Measurements from ENCODE around the gene GBP1. TPM values are rescaled to one million over a fixed set of nuclear protein-coding genes. Genes with fewer than 3 reads are reported as not detected.

The GBP1 gene
- total and polyA plus RNA-seq, 10 of the 15 experiments (the other 5 are each of a cell fraction or from before 2014, with no cell fraction given) = 1.5 to 8.7 (median 5.0) TPM

- ChIA-PET RAD21 (ENCODE audit: unreplicated experiment) (interaction anchor here (0.9 to 1.1 kb wide), 4 partner anchors 40 to 322 kb away, joined by 3 read pairs; partner anchors contain the start of gene GBP6), POLR2A (interaction anchor here (1.2 to 1.4 kb wide), 2 partner anchors 158 to 570 kb away, joined by 3 to 4 read pairs; no protein-coding TSS in a partner anchor), SMC1A (ENCODE audit: uncharacterized antibody, unreplicated experiment) (interaction anchor here (0.9 to 1.9 kb wide), 4 partner anchors 11 to 52 kb away, joined by 3 to 4 read pairs (median 3); no protein-coding TSS in a partner anchor), CTCF (interaction anchor here (1.1 to 1.6 kb wide), 2 partner anchors 20 to 58 kb away, joined by 3 to 8 read pairs; partner anchors contain the start of gene GBP3)
- WGBS (ENCODE audit: insufficient coverage, insufficient replicate concordance, low lambda C conversion rate, missing lambda C conversion rate) = 100% methylated on average over 1 of the region's 1 CpG
- no peak for ATAC-seq
- no peaks in the 10 kb centered on the region for H4K20me1 ChIP-seq (ENCODE audit: control insufficient read depth, insufficient read depth)
- H3K36me3 ChIP-seq (ENCODE audit: control insufficient read depth in 2 of 2, insufficient read depth in 2 of 2, low read length in 1 of 2) = no peaks in the 10 kb centered on the region
- no peak overlapping the region for H3K4me3 ChIP-seq
- TF ChIP-seq MYC (IDR thresholded peaks at IDR 0.05; ENCODE audit: insufficient read depth, insufficient read length, insufficient replicate concordance, low read length, severe bottlenecking) (no peak), MEF2A (IDR thresholded peaks at IDR 0.05; ENCODE audit: insufficient read depth, low read depth, low read length) (no peak), IRF4 (IDR thresholded peaks at IDR 0.05; ENCODE audit: low read depth, low read length) (no peak)
- H3K27me3 ChIP-seq (replicated peaks in 1 of 2; ENCODE audit: control insufficient read depth in 2 of 2, insufficient read depth in 2 of 2, low read length in 1 of 2) = no peaks in the 10 kb centered on the region
- in situ Hi-C loops (cut with MboI) = no loop called here
- DNase-seq (ENCODE audit: low read depth, low spot score) = no peak
- peak overlapping the region; percentile 68 for H3K4me2 ChIP-seq (ENCODE audit: control insufficient read depth, insufficient read depth)
- H3K9me3 ChIP-seq (replicated peaks; ENCODE audit: control insufficient read depth, insufficient read depth, low read length) = peaks cover 11% of the 10 kb centered on the region
- H3K4me1 ChIP-seq (ENCODE audit: control insufficient read depth, insufficient read depth, low read length) = peaks cover 14% of the 10 kb centered on the region
- FAIRE-seq = no peak
- no peak overlapping the region for H3K9ac ChIP-seq (ENCODE audit: control insufficient read depth, insufficient read depth, low read length)
- intact Hi-C loops (cut with micrococcal nuclease; ENCODE audit: unreplicated experiment) = loop anchor here (5.0 kb wide), 1 partner anchor 161 kb away; no protein-coding TSS in a partner anchor
- H3K27ac ChIP-seq (ENCODE audit: control insufficient read depth, insufficient read depth) = peak overlapping the region; percentile 46; the same call in 1 of the 2 replicates
- no peak overlapping the region for H2AFZ ChIP-seq (ENCODE audit: control insufficient read depth, low read depth, low read length)
- no peaks in the 10 kb centered on the region for H3K79me2 ChIP-seq (ENCODE audit: control insufficient read depth, insufficient read depth, low read length)
- no TSS peak for BruUV-seq (replicated peaks)
Observed at GRCh38 chr1:89041721-89042120, 23.3 kb downstream of the GBP1 start.

- Histone ChIP-seq H3K36me3 (ENCODE audit: control insufficient read depth in 2 of 2, insufficient read depth in 2 of 2, low read length in 1 of 2) (no peaks in the 10 kb centered on the region), H3K4me3 (no peak overlapping the region), H3K9ac (ENCODE audit: control insufficient read depth, insufficient read depth, low read length) (no peak overlapping the region), H3K27me3 (replicated peaks in 1 of 2; ENCODE audit: control insufficient read depth in 2 of 2, insufficient read depth in 2 of 2, low read length in 1 of 2) (no peaks in the 10 kb centered on the region), H2AFZ (ENCODE audit: control insufficient read depth, low read depth, low read length) (no peak overlapping the region), H3K4me2 (ENCODE audit: control insufficient read depth, insufficient read depth) (peak overlapping the region; percentile 68), H3K4me1 (ENCODE audit: control insufficient read depth, insufficient read depth, low read length) (peaks cover 14% of the 10 kb centered on the region), H3K27ac (ENCODE audit: control insufficient read depth, insufficient read depth) (peak overlapping the region; percentile 46; the same call in 1 of the 2 replicates), H4K20me1 (ENCODE audit: control insufficient read depth, insufficient read depth) (no peaks in the 10 kb centered on the region), H3K9me3 (replicated peaks; ENCODE audit: control insufficient read depth, insufficient read depth, low read length) (peaks cover 11% of the 10 kb centered on the region), H3K79me2 (ENCODE audit: control insufficient read depth, insufficient read depth, low read length) (no peaks in the 10 kb centered on the region)
- intact Hi-C loops (cut with micrococcal nuclease; ENCODE audit: unreplicated experiment) (loop anchor here (5.0 kb wide), 1 partner anchor 161 kb away; no protein-coding TSS in a partner anchor), in situ Hi-C loops (cut with MboI) (no loop called here)
- ATAC-seq = peak; percentile 97
- no TSS peak for BruUV-seq (replicated peaks)
- RAD21 ChIA-PET (ENCODE audit: unreplicated experiment) = interaction anchor here (0.9 to 1.1 kb wide), 4 partner anchors 40 to 322 kb away, joined by 3 read pairs; partner anchors contain the start of gene GBP6
- POLR2A ChIA-PET = interaction anchor here (1.2 to 1.4 kb wide), 2 partner anchors 158 to 571 kb away, joined by 3 to 4 read pairs; no protein-coding TSS in a partner anchor
- SMC1A ChIA-PET (ENCODE audit: uncharacterized antibody, unreplicated experiment) = interaction anchor here (0.9 to 1.9 kb wide), 4 partner anchors 10 to 52 kb away, joined by 3 to 4 read pairs (median 3); no protein-coding TSS in a partner anchor
- 3% methylated on average over 3 of the region's 3 CpGs for WGBS (ENCODE audit: insufficient coverage, insufficient replicate concordance, low lambda C conversion rate, missing lambda C conversion rate)
- CTCF ChIA-PET = interaction anchor here (0.8 to 1.6 kb wide), 3 partner anchors 9 to 57 kb away, joined by 3 to 8 read pairs (median 3); partner anchors contain the start of gene GBP3
- DNase-seq (ENCODE audit: low read depth, low spot score) = peak; percentile 70
- peak; percentile 75 for FAIRE-seq
- TF ChIP-seq IRF5 (IDR thresholded peaks at IDR 0.05; ENCODE audit: borderline replicate concordance) (no peak), ZZZ3 (IDR thresholded peaks at IDR 0.05; ENCODE audit: control insufficient read depth, insufficient read length, low read depth) (no peak), TBL1XR1 (IDR thresholded peaks at IDR 0.05; ENCODE audit: low read depth, low read length) (peak; percentile 89), ZBTB4 (CRISPR knock-in tag; IDR thresholded peaks at IDR 0.05) (no peak)
Observed at GRCh38 chr1:89041119-89041641, 23.8 kb downstream of the GBP1 start.
